NCI-H2029 treated with DMSO at 0.1 percent for 48 hours (cell line): Measurements from ENCODE around the gene SORBS2.

Experiments used
- DNase-seq: peaks from one replicate; lab custom pipeline; 2025; lab: John Stamatoyannopoulos, UW

SORBS2 gene

DNA sequence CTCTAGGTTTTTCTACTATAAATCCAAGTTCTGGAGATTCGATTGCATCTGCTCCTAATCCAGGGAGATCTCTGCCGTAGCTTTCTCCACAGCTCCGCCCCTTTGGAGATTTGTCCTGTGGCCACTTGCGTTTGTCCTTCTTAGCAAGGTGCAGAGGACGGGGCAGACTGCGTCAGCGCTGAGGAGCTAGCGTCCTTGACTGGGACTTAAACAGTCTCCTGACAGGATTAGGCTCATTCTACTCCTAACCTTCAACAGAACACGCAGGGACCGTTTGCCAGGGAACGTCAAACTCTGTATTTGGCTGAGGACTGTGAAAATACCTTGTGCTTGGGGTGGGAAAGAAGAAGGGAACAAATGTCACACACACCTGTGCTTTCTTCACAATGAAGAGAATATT is 38.6 kb downstream of the SORBS2 start:
- no peak for DNase-seq

DNA sequence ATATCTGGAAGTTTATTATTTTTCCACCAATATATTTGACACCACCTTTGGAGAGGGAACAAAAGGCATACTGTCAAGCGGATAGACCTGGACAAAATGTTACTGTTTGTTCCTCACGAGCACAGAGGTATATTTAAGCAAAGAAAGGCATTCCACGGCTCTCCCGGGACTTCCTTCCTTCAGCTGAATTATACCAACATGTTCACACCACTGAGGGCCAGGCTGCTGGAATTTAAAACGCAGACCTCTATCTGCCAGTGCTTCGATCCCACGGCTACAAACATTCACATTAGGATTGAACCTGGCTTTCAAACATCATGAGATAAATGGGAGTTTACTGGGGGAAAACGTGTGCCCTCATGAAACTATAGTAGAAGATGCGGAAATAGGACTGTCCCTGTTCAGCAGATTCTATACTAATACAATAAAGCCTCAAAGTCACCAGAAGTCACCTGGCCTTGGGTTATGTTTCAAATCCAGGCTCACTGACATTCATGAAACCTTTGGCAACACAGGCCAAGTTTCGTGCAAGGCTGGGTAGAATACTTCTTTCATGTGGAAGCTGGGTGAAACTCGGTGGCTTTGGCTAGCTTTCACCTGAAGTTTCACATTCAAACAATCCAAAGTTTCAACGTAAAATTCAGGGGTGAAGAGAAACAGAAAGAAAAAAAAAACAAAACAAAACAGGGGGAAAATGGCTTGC is 39.5 kb downstream of the SORBS2 start:
- no peak for DNase-seq

DNA sequence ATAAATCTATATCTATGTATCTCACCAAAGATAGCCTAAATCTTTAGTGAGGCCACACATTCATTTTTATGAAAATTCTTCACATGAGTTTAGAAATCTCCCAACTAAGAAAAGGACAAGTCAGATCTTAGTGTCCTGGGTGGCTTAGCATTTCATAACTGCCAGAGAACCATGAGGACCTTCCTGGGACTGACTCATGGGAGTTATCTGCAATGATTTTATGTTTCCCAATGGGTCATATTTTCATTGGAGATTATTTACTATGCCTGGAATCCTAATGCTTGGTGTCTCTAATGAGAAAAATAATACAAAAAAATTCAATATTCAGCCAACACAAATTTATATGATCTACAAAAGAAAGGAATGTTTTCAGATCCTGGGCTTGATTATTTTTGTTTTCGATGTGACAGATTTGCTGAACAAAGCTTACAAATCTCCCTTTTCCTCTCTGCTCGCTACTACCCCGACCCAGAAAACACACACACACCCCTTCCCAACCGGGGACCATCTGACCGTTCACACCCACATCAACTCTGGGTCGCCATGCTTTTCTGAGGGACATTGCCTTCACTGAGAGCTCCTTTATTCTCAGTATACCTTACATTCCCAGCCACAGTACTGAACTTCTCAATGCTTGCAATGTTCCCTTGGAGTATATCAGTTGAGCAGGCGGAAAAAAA is 40.1 kb downstream of the SORBS2 start:
- no peak for DNase-seq

DNA sequence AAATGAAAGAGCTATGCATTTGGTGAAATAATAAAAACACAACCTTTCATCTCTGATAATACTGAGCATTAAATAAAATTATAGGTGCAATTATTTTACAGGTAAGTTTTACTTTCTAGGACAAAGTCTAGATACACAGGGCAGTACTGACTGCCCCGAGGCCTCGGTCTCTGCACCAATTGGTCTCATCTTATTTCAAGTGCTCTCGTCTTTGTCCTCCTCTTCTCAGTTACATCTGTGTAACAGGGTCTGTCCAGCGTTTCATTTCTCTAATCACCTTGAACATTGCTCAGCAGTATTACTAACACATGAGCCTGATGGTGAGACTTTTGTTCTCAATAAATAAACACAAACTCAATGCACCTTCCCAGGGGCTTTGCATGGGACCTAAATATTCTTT is 44.5 kb downstream of the SORBS2 start:
- DNase-seq = no peak

DNA sequence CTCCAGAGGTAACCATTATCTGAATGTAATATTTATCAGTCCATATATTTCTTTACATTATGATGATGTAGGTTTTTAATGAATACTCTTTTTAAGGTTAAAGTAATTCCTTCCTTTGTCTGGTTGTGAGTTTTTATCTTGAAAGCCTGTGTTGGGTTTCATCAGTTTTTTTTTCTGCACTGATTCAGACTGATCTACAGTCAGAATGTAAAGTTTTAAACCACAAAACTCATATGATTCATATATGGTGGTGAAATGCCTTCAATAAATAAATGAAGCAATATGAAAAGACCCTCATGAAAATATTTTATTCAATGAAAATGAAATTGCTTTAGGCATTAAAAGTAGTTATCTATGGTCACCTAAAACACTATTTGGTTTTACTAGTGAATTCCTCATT is 47.1 kb downstream of the SORBS2 start:
- no peak for DNase-seq

DNA sequence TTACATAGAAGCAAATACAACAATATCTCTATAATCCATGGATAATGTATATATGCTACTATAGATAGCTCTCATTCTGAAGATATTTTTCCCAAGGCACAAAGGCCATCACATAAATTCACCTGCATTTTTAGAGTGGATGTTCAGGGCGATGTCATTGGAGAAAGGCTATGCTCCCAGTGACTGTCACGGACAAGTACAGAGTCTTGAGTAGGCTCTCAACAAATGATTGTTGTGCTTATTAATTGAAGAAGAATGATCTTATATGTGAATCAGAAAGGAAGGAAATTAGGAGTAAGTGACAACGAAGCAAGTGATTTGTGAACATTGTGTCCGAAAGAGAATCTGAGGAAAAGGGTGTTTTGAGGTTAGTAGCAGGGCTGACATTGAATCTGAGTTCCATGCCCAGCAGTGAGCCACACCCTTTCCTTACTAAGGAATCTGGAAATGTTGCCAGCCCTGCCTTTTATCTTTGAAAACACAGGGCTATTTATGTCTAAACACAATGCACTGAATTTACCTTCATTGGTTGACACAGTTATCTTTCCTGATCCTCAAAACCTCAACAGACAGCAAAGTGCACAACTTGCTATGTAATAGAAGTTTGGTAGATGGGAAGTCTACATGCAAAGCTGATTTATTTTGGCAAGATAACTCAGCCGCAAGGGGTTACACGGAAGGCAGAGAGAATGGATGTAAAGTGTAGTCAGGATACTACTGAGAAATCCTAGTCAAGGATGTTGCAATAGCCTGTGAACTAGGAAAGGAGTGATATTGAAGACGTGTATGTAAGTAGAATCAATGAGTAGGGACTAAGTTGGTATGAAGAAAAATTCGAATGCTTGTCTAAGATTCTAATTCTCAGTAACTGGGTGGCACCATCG is 50.4 kb downstream of the SORBS2 start:
- no peak for DNase-seq

DNA sequence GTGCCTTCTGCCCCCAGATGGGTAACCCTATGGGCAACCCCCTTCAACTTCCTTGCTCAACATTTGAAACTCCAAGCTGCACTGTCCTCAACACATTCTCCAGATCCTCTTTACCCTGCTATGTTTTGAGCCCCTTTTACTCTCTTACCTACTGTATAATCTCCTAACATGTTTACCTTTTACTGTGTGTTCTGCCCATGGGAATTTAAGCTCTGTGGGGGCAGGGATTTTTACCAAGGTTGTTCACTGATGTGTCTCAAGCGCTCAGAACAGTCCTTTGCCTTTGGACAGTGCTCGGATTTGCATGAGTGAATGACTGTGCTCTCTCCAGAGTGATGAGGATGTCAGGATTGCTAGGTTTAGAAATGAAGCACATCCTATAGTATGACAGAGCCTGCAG is 53.2 kb downstream of the SORBS2 start:
- no peak for DNase-seq

DNA sequence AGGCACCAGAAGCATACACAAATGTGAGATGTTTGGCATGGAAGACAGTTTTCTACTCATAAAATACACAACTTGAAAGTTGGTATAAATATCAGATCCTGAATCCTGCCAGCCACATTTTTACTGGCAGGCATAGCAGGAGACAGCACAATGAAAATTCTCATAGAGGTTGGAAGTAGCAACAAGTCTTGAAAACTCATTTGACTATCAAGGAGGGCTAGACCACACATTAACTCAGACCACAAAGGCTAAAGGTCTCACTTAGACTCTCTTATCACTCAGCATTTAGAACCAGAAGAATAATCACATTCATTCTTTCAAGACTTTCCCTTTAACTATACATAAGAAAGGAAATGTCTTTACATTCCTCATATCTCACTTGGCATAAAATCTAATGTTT is 56.5 kb downstream of the SORBS2 start:
- no peak for DNase-seq

DNA sequence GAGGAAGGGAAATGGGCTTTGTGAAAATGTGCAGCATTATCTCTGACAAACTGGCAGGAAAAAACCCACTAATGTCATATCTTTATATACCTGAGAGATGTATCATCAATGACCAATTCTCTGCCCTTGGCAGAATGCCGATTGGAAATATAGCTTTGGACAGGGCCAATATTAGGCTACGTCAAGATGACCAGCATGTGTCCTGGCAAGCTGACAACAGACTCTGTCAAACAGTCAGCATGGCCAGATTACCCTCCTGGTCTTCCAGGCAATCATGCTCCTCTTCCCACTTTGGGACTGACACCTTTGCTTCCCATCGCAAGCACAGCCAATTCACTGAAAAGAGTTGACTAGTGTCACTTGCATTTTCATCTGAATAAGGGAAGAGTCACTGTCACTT is 57.0 kb downstream of the SORBS2 start:
- DNase-seq = no peak

DNA sequence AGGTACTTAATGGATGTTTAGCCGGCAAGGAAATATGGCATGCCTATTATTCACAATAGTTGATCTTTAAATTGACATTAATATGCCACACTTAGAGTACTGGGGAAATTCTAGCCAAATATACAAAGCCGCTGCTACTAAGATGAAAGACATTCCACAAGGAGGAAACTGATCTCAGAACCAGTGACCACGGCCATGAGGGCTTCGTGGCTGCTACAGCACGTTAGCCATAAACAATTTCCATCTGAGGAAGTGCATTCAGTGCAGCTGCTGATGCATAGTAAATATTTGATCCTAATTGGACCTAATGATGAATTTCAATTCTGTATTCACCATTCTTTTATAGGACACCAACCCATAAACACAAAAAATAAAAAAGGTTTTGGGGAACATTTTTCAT is 59.1 kb downstream of the SORBS2 start:
- DNase-seq = no peak

DNA sequence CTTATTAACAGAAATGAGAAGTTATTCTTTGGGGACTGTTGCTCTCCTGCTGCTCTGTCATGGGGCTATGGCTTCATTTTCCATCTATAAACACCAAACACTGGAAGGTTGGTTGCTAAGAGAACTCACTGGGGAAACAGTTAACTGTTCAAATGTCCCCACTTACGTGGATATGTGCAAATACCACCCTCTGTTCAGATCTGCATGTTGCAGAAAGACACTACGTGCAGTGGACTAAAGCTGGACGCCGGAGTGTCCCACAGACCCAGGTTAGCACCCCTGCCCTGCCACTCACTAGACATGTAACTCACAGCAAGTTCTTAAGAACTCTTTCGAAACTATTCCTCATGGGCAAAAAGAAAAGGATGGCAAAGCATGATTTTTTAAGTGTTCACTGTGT is 62.1 kb downstream of the SORBS2 start:
- DNase-seq = no peak

DNA sequence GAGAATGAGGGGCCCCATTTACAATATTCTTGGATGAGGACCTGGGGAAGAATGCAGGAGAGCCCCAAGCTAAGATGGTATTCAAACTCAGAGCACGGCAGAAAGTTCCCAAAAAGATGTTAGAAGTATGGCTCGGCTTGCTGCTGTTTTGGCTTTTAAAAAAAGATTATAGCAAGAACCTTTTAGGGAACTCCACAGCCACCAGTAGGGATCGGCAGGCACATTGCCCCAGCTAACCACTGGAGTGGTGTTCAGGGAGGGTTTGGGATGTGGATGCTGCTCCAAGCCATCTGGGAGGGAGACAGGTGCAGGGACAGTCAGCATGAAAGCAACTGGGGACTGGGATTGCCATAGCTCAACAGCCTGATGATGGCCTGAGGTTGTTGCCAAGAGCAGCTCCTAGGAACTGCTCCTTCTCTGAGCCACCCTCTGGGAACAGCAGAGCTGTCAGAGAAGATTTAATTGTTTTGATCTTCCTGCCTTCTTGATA is 63.0 kb downstream of the SORBS2 start:
- no peak for DNase-seq

DNA sequence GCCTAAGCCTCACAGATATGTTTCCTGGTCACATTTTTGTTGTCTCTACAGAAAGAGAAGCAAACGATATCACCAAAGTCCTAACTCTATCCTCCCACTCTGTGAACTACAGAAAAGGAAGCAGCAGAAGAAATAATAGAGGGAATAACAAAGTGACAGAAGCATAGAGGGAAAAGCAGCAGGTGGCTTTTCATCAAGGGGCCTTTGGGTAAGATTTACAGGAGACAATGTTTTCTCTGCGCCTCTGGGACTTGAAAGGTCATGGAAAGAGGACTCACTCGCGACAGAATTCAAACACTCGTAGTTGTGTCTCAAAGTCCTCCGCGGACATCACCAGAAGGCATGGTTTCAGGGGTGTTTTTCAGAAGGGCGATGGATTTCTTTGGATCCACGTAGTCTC is 66.1 kb downstream of the SORBS2 start:
- no peak for DNase-seq

DNA sequence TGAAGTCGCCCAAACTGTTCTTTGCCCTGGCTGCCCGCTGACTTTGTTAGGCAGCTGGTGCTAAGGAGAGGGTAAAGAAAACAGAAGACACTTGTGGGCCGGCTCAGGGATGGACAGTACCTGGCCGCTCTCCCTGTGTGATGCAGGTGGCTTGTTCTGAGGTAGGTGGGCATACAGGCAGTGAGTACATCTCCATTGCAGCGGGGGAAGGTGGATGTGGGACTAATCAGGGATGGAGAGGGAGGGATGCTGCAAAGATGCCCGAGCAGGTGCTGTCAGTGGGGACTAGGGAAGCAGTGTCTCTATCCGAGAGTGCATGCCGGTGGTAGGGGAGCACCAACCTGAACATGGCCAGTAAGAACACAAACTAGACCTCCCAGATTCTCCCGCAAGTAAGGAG is 67.0 kb downstream of the SORBS2 start:
- DNase-seq = no peak

DNA sequence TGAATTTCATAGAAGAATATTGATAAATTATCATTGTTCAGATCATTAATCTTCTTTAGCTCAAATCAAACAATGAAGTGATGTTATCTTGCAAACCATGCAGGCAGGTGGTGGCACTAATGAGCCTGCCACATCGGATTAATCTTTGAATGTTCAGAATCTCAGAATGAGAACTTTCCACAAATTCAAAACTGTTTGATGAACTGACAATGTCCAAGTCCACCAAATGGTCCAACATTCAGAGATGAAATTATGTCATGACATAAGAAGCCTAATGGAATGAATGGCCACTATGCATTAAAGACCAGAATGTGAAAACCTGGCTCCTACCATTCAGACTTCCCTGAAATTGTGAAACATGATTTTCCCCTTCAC is 67.5 kb downstream of the SORBS2 start:
- DNase-seq = no peak

DNA sequence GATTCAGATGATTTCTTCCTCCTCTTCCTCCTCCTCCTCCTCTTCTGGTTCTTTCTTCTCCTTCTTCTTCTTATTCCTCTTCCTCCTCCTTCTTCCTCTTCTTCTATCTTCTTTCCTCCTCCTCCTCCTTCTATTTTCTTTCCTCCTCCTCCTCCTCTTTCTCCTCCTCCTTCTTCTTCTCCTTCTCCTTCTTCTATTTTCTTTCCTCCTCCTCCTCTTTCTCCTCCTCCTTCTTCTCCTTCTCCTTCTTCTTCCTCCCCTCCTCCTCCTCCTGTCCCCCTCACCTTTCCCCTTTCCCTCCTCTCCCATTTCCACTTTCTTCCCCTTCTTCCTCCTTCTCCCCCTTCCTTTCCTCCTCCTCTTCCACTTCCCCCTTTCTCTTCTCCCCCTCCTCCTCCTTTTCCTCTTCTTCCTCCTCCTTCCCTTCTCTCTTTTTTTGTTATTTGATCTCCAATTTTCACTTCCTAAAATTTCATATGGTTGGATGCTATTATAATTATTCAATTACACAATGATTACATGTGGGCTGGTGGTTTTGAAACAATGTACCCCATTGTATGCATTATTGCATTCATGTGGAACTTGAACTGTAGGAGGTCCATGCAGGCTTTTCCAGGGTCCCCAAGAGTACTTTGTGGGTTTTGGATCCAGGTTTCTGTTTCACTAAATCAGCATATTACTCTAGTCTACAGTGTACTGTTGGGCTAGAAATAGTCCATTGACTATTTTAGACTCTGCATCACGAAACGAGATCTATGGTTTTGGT is 68.1 kb downstream of the SORBS2 start:
- no peak for DNase-seq

DNA sequence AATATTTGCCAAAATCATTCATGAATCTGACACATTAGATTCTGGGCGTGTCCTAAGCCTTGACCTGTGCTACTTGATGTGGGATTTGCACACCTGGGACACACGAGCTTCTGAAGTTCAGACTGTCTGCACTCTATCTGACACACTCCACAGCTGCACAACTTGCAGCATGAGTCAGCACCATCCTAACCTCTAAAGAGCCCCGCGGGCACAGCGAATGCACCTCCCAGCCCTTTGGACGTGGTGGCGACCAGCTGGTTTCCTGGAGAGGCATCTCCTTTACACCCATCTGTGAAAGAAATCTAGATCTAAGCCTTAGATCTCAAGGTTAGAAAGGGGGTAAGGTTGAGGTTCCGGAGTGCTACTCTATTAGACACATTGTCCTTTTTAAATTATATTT is 69.2 kb downstream of the SORBS2 start:
- no peak for DNase-seq

DNA sequence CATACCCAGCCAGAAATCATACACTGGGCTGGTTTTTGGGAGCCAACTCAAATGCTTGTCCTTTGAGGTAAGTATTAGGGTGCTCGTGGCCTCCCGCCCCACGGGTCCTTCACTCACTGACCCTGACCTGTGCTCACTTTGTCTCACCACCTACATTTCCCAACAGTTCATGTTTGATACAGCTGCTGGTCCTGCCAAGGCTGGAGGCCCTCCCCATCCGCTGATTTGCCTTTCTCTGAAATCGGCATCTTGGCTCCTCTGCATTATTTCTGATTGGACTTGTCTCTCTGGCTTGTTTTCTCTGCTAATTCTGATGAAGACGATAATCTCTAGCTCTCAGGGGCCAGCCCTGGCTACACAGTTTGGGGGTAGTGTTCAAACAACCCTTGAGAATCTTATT is 70.2 kb downstream of the SORBS2 start:
- DNase-seq = no peak

DNA sequence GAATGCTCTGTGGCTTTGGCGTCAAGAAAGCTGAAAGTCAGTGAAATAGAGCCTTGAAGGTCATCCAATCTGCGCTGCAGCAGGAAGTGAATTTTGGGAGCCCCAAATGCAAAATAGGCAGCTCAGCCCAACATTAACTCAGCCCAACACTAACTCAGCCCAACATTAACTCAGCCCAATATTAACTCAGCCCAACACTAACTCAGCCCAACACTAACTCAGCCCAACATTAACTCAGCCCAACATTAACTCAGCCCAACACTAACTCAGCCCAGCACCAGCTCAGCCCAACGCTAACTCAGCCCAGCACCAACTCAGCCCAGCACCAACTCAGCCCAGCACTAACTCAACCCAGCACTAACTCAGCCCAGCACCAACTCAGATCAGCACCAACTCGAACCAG is 71.5 kb downstream of the SORBS2 start:
- DNase-seq = no peak

DNA sequence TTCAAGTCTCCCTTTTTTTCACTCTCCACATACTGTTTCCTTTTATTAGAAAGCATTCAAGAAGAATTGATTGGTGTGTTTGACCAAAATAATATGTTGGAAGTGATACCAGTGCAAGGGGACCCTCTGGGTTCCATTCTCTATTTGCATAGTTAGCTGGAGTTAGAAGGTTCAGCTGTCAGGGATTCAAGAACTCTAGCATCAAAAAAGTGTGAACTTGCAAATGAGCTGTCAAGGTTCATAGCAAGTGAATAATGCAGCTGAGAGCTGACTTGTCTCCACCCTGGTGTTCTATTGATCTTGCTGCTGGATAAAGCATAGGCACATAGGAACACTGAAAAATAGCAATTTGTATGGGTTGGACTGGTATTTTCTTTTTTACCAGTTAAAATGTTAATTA is 73.2 kb downstream of the SORBS2 start:
- DNase-seq = no peak

DNA sequence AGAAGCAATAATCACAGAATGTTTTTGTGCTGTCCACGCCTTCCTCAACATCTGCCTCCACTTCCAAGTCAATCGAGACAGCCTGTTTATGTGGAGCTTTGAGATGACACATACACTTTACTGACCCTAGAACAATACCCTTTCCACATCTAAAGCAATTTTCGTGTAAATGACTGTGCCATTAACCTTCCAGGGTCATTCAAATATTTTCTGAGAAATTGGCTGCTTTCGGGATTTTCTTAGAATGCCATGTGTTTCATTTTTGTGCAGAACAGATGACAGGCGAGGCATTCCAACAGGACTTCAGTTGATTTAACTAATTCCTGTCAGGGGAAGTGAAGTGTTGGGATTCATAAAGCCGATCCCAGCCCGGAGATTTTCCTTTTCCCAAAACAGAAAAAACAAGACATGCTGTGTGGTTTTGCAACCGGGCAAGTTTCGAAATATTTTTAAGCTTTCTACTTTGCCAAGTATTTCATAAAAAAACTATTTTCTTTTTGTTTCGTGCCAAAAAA is 73.9 kb downstream of the SORBS2 start:
- no peak for DNase-seq

DNA sequence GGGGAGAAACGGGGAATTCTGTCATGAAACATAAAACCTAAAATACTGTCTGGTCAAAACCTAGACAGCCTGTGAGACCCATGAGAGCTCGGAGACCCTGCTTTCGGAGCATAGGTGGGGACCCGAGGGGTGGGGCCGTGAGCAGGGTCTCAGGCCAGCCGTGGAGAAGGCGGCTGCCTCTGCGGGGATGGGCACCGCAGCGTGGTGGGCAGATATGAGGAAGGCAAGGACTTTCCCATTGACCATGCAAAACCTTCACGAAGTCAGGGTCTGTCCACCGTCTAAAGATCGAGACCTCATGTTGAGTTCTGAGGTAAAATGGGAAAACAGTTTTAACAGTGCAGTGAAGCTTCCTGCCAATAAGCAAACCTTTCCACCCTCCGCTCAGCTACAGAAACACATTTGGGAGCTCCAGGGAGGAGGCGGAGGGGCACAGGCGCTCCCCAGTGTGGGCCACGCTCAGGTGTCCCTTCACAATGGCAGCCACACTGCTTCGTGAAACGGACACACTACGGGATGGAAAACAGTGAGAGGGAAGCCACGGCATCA is 74.4 kb downstream of the SORBS2 start:
- no peak for DNase-seq
